CD4-positive, alpha-beta T cell treated with Interferon alpha-2 for 1 hour (primary cell): ENCODE measurements around the gene SEL1L2.

ENCODE experiments used
- DNase-seq, 2 donors: peaks; one replicate each; pipeline ENCODE4 v3.0.0-alpha.2; 2020 to 2022

SEL1L2 gene

DNA sequence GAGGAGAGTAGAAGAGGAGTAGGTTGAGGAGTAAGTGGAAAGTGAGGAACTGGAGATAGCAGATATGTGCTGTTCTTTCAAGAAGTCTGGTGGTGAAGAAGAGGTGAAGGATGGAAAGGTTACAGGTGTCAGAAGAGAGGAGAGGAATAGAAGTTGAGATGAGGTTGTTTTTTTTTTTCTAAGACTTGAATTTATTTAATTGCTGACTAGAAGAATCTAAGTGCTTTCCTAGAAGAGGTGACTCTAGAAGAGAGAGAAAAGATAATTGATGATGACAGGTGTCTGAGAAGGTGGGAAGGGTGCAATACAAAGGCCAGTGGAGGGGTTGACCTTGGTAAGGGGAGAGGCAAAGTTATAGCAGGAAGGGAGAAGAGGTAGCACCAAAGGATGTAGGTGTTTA, 180.0 kb downstream of the SEL1L2 start:
- DNase-seq, result no peak

DNA sequence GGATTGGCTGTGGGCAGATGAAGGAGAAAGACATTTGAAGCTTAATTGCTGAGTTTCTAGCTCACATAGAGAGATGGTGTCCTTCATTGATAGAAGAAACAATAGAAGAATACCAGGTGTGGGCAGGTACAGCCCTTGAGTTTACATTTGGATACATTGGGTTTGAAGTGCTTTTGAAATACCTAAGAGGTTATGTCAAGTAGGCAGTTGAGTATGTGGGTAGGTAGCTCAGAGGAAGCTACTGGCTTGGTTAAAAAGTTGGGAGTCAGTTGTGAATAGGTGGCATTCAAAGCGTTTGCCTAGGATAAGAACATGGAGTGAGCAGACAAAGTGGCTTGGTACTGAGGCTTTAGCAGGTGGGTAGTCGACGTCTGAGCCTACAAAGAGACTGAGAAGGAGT, 180.6 kb downstream of the SEL1L2 start:
- DNase-seq, result no peak

DNA sequence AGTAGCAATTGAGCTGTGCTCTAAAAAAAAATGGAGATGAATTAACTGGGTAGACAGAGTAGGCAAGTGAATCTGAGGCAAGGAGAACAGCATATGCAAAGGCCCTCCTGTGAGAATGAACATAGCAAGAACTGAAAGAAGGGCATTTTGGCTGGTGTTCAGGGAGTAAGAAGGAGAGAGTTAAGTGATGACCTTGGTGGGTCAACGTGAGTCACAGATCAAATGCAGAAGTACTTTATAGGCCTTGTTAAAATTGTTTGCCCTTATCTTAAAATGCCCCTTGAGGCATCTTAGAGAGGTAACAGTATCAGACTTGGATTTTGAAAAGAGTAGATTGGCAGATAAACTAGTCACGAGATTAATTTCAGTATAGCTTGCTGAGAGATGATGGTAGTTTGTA, 181.0 kb downstream of the SEL1L2 start:
- no peak for DNase-seq

DNA sequence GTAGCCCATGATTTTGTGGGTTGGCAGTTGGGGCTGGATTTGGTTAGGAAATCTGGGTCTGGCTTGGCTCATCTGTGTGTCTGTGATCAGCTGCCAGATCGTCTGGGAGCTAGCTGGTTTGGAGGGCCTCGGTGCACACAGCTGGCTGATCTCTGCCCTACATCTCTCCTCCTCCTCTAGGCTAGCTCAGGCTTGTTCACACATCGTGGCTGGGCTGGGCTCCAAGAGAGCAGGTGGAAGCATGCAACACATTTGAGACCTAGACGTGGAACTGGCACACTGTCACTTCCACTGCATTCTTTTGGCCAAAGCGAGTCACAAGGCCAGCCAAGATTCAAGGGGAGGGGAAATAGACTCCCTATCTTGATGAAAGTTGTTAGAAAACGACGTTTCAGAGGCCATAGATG, 189.7 kb downstream of the SEL1L2 start:
- DNase-seq, result no peak

DNA sequence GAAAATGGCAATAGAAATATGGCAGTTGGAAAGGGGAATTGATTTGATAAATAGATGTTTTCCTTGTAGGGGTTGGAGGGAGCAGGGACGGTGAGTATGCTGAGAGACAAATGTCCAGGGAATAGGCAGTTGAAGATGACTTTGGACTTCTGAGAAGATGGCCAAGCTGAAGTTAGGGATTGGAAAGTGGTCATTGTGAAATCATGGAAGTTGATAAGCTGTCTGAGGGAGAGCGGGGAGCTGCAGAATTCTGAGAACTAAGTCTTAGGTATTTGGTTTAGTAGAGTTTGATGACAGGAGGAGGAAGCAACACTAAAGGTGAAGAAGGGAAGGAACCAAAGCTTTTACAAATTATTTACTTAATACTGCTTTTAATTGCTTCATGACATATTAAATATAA, 190.4 kb downstream of the SEL1L2 start:
- no peak for DNase-seq
